ENCODE data around the gene POLG. TPM values are rescaled to one million over a fixed set of nuclear protein-coding genes. Genes with fewer than 3 reads are reported as not detected.

Gene POLG
- total and polyA plus RNA-seq, 2 of the 13 experiments (the other 11 are each of a cell fraction or from before 2014, with no cell fraction given) = 26.6 to 35.5 TPM

- WGBS (ENCODE audit: low lambda C conversion rate) = 20% methylated on average over 1 of the region's 5 CpGs
- Histone ChIP-seq H3K4me2 (ENCODE audit: low read depth, low read length) (no peak overlapping the region), H3K9ac (ENCODE audit: insufficient read depth, low read depth, low read length) (no peak overlapping the region), H3K36me3 (replicated peaks in 1 of 2; ENCODE audit: control insufficient read depth in 1 of 2, insufficient read depth in 2 of 2, low read length in 2 of 2) (no peaks in the 10 kb centered on the region), H3K4me1 (ENCODE audit: insufficient read depth, low read length) (no peaks in the 10 kb centered on the region), H3K27me3 (ENCODE audit: control insufficient read depth in 1 of 2, insufficient read depth in 2 of 2, low read length in 2 of 2) (peaks cover 5 to 53% of the 10 kb centered on the region in 2 experiments), H2AFZ (ENCODE audit: low read length) (no peak overlapping the region), H4K20me1 (ENCODE audit: insufficient read depth, low read length) (no peaks in the 10 kb centered on the region), H3K79me2 (ENCODE audit: insufficient read depth, low read length) (no peaks in the 10 kb centered on the region), H3K9me3 (ENCODE audit: low read length) (no peaks in the 10 kb centered on the region), H3K4me3 (replicated peaks in 1 of 3; ENCODE audit: insufficient read depth in 1 of 3, low read depth in 2 of 3, low read length in 3 of 3) (no peak overlapping the region), H3K27ac (ENCODE audit: extremely low read length, insufficient read depth, low read length) (no peak overlapping the region)
- CTCF ChIA-PET (ENCODE audit: low intra/inter-chr PET ratio, low total read pairs) = no interaction called here
- in situ Hi-C loops (cut with HindIII; ENCODE audit: extremely low pct_ligation_motif_present, low pct_unique_long_range_greater_than_20kb) = no loop called here
- TF ChIP-seq XRCC5 (optimal IDR thresholded peaks at IDR 0.05; ENCODE audit: low read length) = no peak
- TF ChIP-seq ZC3H4 (CRISPR knock-in tag; IDR thresholded peaks at IDR 0.05; ENCODE audit: borderline replicate concordance) = no peak
- no peak for TF ChIP-seq ZNF598 (CRISPR knock-in tag; IDR thresholded peaks at IDR 0.05; ENCODE audit: borderline replicate concordance)
- no peak for TF ChIP-seq PRDM10 (CRISPR knock-in tag; IDR thresholded peaks at IDR 0.05; ENCODE audit: low read depth)
- TF ChIP-seq ZMYM2 (CRISPR knock-in tag; IDR thresholded peaks at IDR 0.05) = no peak
- TF ChIP-seq, protein P1, sequence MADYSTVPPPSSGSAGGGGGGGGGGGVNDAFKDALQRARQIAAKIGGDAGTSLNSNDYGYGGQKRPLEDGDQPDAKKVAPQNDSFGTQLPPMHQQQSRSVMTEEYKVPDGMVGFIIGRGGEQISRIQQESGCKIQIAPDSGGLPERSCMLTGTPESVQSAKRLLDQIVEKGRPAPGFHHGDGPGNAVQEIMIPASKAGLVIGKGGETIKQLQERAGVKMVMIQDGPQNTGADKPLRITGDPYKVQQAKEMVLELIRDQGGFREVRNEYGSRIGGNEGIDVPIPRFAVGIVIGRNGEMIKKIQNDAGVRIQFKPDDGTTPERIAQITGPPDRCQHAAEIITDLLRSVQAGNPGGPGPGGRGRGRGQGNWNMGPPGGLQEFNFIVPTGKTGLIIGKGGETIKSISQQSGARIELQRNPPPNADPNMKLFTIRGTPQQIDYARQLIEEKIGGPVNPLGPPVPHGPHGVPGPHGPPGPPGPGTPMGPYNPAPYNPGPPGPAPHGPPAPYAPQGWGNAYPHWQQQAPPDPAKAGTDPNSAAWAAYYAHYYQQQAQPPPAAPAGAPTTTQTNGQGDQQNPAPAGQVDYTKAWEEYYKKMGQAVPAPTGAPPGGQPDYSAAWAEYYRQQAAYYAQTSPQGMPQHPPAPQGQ (CRISPR knock-in tag; IDR thresholded peaks at IDR 0.05; ENCODE audit: borderline replicate concordance) = no peak
- no peak for TF ChIP-seq ZNF235 (CRISPR knock-in tag; IDR thresholded peaks at IDR 0.05; ENCODE audit: borderline replicate concordance)
- no peak for TF ChIP-seq AHR (CRISPR knock-in tag; IDR thresholded peaks at IDR 0.05)
- TF ChIP-seq ZNF646 (CRISPR knock-in tag; IDR thresholded peaks at IDR 0.05) = no peak
- POLR2A ChIA-PET = no interaction called here
- DNase-seq (ENCODE audit: low spot score) = no peak
- FAIRE-seq = no peak
- no peak for ATAC-seq
- no TSS peak for BruUV-seq (replicated peaks)
- intact Hi-C loops (cut with micrococcal nuclease; ENCODE audit: unreplicated experiment) = no loop called here
These were observed 45.2 kb upstream of the POLG start for GRCh38 chr15:89379818-89380217.

Measured in HepG2 (cell line).